Stimulated activated naive B cell treated with anti-CD40 and anti-IgM and Interleukin-4, amounts not matched to agents 10 μg/mL and 1 μg/mL and 100 μg/mL, for 72 hours (primary cell): ENCODE data around the gene PLD4.
A peak's percentile ranks its signal among the peaks of the same experiment; 100 is the strongest.

ENCODE experiments used
- ATAC-seq, 2 donors: fragments of 150-1000 bp; cut with Tn5 transposase; replicated peaks; 2 replicates each; pipeline ENCODE4 v1.10.0; 2021; ENCODE audit warnings: moderate library complexity in 1 of 2
- DNase-seq: peaks from one replicate; pipeline ENCODE4 v3.0.0; 2021
- H3K27ac Mint-ChIP-seq: one replicate; pipeline ENCODE4 v1.8.0; 2022; ENCODE audit warnings: mild to moderate bottlenecking, mixed read lengths
- H3K27me3 Mint-ChIP-seq, 2 donors: one replicate each; pipeline ENCODE4 v1.8.0; 2022; ENCODE audit warnings: mixed read lengths in 2 of 2
- H3K36me3 Mint-ChIP-seq, 2 donors: one replicate each; pipeline ENCODE4 v1.8.0; 2022; ENCODE audit warnings: mixed read lengths in 2 of 2, mild to moderate bottlenecking in 1 of 2
- H3K4me1 Mint-ChIP-seq, 2 donors: one replicate each; pipeline ENCODE4 v1.8.0; 2022; ENCODE audit warnings: mixed read lengths in 2 of 2, mild to moderate bottlenecking in 1 of 2
- H3K4me3 Mint-ChIP-seq, 2 donors: one replicate each; pipeline ENCODE4 v1.8.0; 2022; ENCODE audit warnings: mild to moderate bottlenecking in 2 of 2, mixed read lengths in 2 of 2, moderate library complexity in 1 of 2
- H3K9me3 Mint-ChIP-seq, 2 donors: one replicate each; pipeline ENCODE4 v1.8.0; 2022; ENCODE audit warnings: mixed read lengths in 2 of 2, mild to moderate bottlenecking in 1 of 2

PLD4 gene

GRCh38 chr14:104969741-104970230, 45.1 kb downstream of the PLD4 start:
- H3K4me1 Mint-ChIP-seq: peaks cover 12 to 16% of the 10 kb centered on the region in 2 donors
- DNase-seq (no peak), ATAC-seq (no peak)
- no peak overlapping the region for H3K4me3 Mint-ChIP-seq
- no peaks in the 10 kb centered on the region for H3K36me3 Mint-ChIP-seq
- H3K27ac Mint-ChIP-seq: no peak overlapping the region
- H3K9me3 Mint-ChIP-seq: no peaks in the 10 kb centered on the region
- peaks cover 20 to 31% of the 10 kb centered on the region in 2 donors for H3K27me3 Mint-ChIP-seq

- Mint-ChIP-seq H3K9me3 (no peaks in the 10 kb centered on the region), H3K4me3 (no peak overlapping the region), H3K27me3 (peaks cover 20 to 31% of the 10 kb centered on the region in 2 donors), H3K36me3 (no peaks in the 10 kb centered on the region), H3K4me1 (peaks cover 13 to 18% of the 10 kb centered on the region in 2 donors), H3K27ac (no peak overlapping the region)
- no peak for DNase-seq
- no peak for ATAC-seq
Observed at GRCh38 chr14:104970231-104971068, 45.8 kb downstream of the PLD4 start.

DNA sequence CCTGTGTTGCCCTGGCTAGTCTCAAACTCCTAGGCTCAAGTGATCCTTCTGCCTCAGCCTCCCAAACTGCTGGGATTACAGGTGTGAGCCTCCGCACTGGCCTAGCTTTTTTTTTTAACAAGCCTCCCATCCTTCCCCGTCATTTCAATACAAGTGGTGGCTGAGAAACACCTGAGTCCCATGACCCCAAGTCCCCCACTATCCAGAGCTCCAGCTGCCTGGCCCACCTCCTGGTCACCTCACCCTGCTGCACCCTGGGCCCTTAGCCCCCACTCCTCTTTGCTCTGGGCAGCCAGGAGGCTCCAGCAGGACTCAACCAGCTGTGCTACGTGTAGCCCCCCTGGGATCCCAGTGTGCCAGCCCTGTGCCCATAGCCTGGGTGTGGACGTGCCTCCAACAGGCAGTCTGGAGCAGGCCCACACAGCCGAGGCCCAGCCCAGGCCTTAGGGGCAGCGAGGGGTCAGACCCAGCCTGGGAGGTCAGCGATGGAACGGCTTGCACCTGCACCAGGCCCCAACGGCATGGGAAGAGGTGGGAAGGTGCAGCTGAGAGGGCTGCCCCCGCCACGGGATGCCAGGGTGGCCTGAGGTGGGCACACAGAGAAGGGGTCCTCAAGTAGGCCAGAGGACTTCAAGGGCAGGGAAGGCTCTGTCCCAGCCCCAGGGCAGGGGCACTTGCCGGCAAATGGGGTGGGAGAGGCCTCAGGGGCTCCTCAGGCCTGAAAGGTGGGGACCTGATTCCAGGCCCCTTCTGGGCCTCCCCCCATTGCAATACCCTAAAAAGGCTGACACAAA, 47.0 kb downstream of the PLD4 start:
- Mint-ChIP-seq H3K4me1 (peaks cover 19 to 28% of the 10 kb centered on the region in 2 donors), H3K36me3 (no peaks in the 10 kb centered on the region), H3K27me3 (peaks cover 19 to 30% of the 10 kb centered on the region in 2 donors), H3K4me3 (no peak overlapping the region), H3K9me3 (no peaks in the 10 kb centered on the region), H3K27ac (no peak overlapping the region)
- ATAC-seq (no peak), DNase-seq (no peak)

GRCh38 chr14:104972301-104973134, 47.8 kb downstream of the PLD4 start:
- DNase-seq (no peak), ATAC-seq (no peak)
- Mint-ChIP-seq H3K27me3 (peaks cover 20 to 28% of the 10 kb centered on the region in 2 donors), H3K4me1 (peaks cover 23 to 26% of the 10 kb centered on the region in 2 donors), H3K9me3 (no peaks in the 10 kb centered on the region), H3K27ac (no peak overlapping the region), H3K4me3 (no peak overlapping the region), H3K36me3 (no peaks in the 10 kb centered on the region)

- no peaks in the 10 kb centered on the region for H3K9me3 Mint-ChIP-seq
- peaks cover 23 to 25% of the 10 kb centered on the region in 2 donors for H3K4me1 Mint-ChIP-seq
- DNase-seq: no peak
- no peak for ATAC-seq
- H3K36me3 Mint-ChIP-seq: no peaks in the 10 kb centered on the region
- peaks cover 22 to 26% of the 10 kb centered on the region in 2 donors for H3K27me3 Mint-ChIP-seq
- H3K27ac Mint-ChIP-seq: no peak overlapping the region
- H3K4me3 Mint-ChIP-seq: no peak overlapping the region
Observed at GRCh38 chr14:104973135-104973384, 48.4 kb downstream of the PLD4 start.

DNA sequence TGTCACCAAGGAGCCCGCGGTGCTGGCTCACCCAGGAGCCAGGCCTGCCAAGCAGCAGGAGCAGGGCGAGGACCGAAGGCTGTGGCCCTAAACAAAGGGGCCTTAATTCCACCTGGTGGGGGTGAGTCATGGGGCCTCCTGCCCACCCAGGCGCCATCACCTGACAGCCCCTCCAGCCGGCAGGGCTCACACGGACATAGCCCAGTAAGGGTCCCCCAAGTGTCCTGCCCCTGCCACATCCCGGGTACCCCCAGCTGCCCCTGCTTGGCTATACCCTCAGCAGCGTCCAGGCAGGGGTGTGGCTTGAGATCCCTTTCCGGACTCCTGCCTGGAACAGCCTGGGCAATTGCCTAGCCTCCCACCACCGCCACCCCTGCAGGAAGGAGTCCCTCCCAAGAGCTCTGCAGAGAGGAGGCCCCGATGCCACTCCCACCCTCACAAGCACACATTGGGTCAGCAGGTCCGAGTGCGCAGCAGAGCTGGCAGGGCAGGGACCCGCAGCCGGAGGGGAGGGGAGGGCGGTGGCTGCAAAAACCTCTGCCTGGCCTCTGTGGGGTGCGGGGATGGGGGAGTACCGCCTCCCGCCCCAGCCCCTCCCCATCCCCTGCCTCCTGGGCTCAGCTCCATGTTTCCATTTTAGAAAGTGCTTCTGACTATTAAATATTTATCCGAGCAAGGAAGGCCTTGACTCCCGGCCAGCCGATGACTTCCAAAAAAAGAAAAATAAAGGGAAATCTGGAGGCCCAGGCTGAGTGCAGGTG, 48.9 kb downstream of the PLD4 start:
- DNase-seq (no peak), ATAC-seq (no peak)
- no peak overlapping the region for H3K27ac Mint-ChIP-seq
- peaks cover 20% of the 10 kb centered on the region in 2 donors for H3K4me1 Mint-ChIP-seq
- no peaks in the 10 kb centered on the region for H3K36me3 Mint-ChIP-seq
- H3K9me3 Mint-ChIP-seq: no peaks in the 10 kb centered on the region
- H3K27me3 Mint-ChIP-seq: peaks cover 22 to 23% of the 10 kb centered on the region in 2 donors
- no peak overlapping the region for H3K4me3 Mint-ChIP-seq

DNA sequence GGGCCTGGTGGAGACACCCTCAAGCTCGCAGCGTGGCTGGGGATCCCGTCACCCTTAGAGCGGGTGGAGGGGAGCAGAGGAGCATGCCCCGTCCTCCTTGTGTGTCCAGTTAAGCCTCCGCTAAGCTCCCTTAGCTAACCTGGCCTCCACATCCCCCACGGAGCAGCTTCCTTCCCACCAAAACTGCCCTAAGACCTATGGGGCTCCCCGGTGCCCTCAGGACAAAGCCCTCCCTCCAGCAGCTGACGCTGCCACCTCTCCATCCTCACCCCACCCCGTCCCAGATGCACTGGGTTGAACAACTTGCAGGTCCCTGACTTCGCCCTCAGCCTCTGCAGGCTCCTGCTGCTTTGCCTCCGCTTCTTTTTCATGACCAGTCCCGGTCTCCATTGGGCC, 49.5 kb downstream of the PLD4 start:
- H3K27ac Mint-ChIP-seq: no peak overlapping the region
- no peak for DNase-seq
- peaks cover 17 to 18% of the 10 kb centered on the region in 2 donors for H3K4me1 Mint-ChIP-seq
- H3K4me3 Mint-ChIP-seq: no peak overlapping the region
- peaks cover 23 to 26% of the 10 kb centered on the region in 2 donors for H3K27me3 Mint-ChIP-seq
- no peaks in the 10 kb centered on the region for H3K36me3 Mint-ChIP-seq
- H3K9me3 Mint-ChIP-seq: no peaks in the 10 kb centered on the region
- no peak for ATAC-seq

- peaks cover 26% of the 10 kb centered on the region in 2 donors for H3K27me3 Mint-ChIP-seq
- no peaks in the 10 kb centered on the region for H3K9me3 Mint-ChIP-seq
- H3K36me3 Mint-ChIP-seq: no peaks in the 10 kb centered on the region
- no peak for ATAC-seq
- no peak overlapping the region for H3K4me3 Mint-ChIP-seq
- DNase-seq: no peak
- H3K27ac Mint-ChIP-seq: peak overlapping the region; percentile 10
- peaks cover 18 to 19% of the 10 kb centered on the region in 2 donors for H3K4me1 Mint-ChIP-seq
Observed at GRCh38 chr14:104974665-104975390, 50.1 kb downstream of the PLD4 start.

DNA sequence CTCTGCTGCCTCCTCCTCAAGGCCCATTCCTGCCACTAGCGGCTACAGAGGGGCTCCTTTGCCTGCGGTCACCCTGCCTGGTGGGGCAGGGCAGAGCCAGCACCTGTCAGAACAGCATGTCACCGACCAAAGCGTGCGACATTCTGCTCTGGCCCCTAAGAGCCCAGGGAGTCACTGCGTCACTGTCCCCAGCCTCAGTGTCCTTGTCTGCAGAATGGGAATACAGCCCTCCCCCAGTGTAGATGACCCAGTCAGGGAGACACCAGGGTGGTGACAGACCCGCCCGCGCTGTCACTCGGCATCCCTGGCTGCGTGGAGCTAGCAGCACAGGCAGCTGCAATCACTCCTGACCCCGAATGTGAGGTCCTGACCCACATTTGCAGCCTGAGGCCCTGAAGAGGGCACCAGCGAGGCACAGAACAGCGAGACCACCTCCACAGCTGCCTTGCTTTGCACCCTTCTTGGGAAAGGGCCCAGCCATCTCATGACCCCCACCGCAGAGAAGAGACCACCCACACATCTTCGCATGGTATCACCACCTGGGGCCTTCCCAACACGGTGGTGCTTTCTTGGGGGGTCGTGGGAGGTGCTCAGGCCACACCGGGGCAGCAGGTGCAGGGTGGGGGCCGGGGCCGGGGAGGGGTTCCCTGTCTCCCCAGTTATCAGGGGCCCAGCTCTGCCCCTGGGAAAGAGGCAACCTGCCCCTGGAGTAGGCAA, 51.0 kb downstream of the PLD4 start:
- H3K27ac Mint-ChIP-seq: no peak overlapping the region
- H3K4me3 Mint-ChIP-seq: no peak overlapping the region
- H3K36me3 Mint-ChIP-seq: no peaks in the 10 kb centered on the region
- peaks cover 18 to 20% of the 10 kb centered on the region in 2 donors for H3K4me1 Mint-ChIP-seq
- peaks cover 26 to 28% of the 10 kb centered on the region in 2 donors for H3K27me3 Mint-ChIP-seq
- ATAC-seq (peak; percentile 28 to 29), DNase-seq (no peak)
- H3K9me3 Mint-ChIP-seq: no peaks in the 10 kb centered on the region

DNA sequence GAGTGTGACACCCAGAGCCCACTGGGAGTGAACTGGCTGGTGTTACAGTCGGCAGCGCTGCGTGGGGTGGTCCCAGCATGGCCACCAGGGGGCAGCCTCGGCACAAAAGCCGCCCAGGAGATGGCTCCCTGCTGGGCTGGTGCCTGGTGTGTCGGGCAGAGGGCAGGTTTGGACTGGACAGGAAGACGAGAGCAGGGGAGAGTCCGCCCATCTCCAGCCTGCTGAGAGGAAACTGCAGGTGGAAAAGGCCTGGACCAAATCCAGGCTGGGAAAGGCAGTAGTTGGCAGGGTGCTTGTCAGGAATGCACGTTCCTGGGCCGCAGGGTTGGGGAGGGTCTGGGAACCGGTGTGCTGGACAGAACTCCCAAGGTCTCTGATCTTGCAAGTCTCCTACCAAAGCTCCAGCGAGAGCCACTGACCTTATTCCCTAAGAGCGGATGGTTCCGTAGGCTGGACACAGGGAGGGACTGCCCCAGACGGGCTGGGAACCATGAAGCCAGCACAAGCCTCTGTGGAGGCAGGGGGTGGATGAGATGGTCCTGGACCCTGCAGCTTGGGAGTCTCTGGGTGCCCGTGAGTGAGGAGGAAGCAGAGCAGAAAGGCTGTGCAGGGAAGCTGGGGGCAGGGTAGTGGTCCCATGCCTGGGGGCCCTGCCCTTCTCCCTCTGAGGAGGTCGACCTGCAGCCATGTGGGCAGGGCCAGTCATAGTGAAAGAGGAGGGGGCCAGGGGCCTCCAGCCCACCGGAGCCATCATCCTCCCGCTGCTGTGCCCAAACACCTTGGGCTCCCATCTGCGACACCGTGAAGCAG, 51.7 kb downstream of the PLD4 start:
- peaks cover 18 to 20% of the 10 kb centered on the region in 2 donors for H3K4me1 Mint-ChIP-seq
- no peak overlapping the region for H3K27ac Mint-ChIP-seq
- H3K9me3 Mint-ChIP-seq: no peaks in the 10 kb centered on the region
- H3K36me3 Mint-ChIP-seq: no peaks in the 10 kb centered on the region
- peaks cover 26 to 28% of the 10 kb centered on the region in 2 donors for H3K27me3 Mint-ChIP-seq
- ATAC-seq (peak; percentile 85 to 89), DNase-seq (peak; percentile 71)
- peak overlapping the region; percentile 12 to 51 for H3K4me3 Mint-ChIP-seq

GRCh38 chr14:104977008-104977680, 52.5 kb downstream of the PLD4 start:
- H3K36me3 Mint-ChIP-seq: no peaks in the 10 kb centered on the region
- peak overlapping the region; percentile 79 to 81 for H3K4me3 Mint-ChIP-seq
- peaks cover 26 to 28% of the 10 kb centered on the region in 2 donors for H3K27me3 Mint-ChIP-seq
- no peaks in the 10 kb centered on the region for H3K9me3 Mint-ChIP-seq
- H3K27ac Mint-ChIP-seq: no peak overlapping the region
- H3K4me1 Mint-ChIP-seq: peaks cover 18 to 20% of the 10 kb centered on the region in 2 donors
- ATAC-seq (no peak), DNase-seq (no peak)
